Stimulated activated CD8-positive, alpha-beta memory T cell treated with anti-CD3 and anti-CD28 coated beads, Interleukin-12 subunit alpha, Interleukin-12 subunit beta, amount 100 ng/mL, for 24 hours (primary cell): Measurements from ENCODE around the gene PHKB.
"Not testable (repeated sequence)": the region's sequence is repeated elsewhere in the genome, so short reads cannot be mapped to it uniquely, and the experiment has no call there.

Experiments used
- DNase-seq: peaks from one replicate; pipeline ENCODE4 v3.0.0-alpha.2; 2020; ENCODE audit errors: extremely low read depth

The PHKB gene

DNA sequence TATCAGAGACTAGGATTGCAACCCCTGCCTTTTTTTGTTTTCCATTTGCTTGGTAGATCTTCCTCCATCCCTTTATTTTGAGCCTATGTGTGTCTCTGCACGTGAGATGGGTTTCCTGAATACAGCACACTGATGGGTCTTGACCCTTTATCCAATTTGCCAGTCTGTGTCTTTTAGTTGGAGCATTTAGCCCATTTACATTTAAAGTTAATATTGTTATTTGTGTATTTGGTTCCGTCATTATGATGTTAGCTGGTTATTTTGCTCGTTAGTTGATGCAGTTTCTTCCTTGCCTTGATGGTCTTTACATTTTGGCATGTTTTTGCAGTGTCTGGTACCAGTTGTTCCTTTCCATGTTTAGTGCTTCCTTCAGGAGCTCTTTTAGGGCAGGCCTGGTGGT is 220.4 kb downstream of the PHKB start:
- DNase-seq, result not testable (repeated sequence)

DNA sequence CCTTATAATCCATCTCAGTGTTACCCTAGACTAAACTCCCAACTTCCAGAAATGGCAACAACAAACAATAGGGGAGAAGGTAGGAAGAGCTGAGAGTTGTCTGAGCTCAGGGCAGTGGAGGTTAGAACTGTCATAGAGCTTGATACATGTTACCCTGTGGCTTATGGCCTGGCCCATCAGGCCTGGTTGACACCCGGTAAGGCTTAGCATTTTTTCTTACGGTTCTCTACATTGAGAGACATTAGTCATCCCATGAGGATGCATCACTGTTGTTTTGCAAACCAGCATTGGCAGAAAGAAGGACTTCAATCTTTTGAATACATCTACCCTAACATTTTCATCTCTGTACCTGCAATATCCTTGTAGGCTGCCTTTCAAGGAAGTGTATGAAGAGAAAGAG is 226.6 kb downstream of the PHKB start:
- DNase-seq, result no peak

DNA sequence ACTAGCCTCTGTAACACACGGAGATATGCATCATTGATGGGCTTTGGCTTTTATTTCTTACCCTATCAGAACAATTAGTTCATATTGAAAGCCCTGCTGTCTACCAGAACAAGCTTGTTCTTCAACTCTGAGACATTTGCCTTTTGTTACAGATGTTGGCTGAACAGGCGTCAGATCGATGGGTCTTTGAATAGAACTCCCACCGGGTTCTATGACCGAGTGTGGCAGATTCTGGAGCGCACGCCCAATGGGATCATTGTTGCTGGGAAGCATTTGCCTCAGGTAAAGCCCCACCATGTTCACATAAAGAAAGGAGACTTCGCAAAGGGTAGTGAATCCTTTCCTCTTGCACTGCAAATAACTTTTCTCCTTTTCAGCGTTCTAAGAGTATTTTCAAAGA is 232.1 kb downstream of the PHKB start:
- DNase-seq, result no peak

DNA sequence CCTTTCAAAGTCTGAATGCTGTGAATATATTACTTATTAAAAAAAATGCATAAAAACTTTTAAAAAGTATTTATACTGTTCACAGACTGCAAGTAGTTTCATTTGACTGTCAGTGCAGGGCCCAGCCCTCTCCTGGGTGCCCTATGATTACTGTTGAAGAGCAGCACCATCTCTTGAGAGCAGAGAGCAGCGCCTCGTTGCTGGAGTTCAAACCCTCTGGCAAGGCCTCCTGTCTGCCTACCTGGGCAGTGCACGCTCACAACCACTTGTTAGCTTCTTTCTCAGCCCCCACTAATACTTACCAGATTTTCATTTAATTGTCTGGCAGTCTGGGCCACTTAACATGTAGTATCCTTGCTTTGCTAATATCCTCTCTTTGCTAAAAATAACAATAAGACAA is 233.4 kb downstream of the PHKB start:
- DNase-seq, result no peak

DNA sequence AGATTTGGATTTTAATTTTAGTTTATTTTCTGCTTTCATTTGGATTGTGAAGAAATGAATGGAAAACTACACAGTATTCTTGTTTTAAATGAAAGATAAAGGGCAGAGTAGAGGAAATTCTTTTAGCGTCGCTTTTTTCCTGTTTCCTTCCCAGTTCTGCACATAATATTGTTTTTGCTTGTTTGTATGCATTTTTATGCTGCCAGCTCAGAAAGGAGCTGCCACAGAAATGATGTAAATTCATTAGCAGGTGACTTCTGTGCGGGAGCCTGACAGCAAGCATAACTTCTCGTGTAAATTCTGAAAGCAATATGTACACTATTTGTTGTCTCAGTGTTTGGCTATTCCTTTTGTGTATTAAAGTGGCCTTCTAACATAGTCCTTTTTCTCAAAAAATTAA is 234.6 kb downstream of the PHKB start:
- DNase-seq, result no peak

DNA sequence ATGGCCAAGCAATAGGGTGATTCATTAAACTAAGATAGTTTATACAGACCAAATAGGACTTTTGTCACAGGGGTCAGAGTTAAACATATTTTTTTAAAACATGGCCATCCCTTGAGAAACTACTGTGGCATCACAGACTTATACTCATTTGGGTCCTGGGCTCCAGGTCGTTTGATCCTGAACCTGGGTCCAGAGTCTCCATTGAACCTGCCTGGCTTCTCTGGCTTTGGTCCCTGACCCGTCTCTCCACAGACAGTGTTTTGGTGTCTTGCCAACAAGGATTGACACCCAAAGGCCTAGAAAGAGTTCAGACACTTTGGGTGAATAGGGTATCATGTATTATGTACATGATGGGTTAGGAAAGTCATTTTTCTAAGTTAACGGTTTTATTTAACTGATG is 236.7 kb downstream of the PHKB start:
- no peak for DNase-seq

DNA sequence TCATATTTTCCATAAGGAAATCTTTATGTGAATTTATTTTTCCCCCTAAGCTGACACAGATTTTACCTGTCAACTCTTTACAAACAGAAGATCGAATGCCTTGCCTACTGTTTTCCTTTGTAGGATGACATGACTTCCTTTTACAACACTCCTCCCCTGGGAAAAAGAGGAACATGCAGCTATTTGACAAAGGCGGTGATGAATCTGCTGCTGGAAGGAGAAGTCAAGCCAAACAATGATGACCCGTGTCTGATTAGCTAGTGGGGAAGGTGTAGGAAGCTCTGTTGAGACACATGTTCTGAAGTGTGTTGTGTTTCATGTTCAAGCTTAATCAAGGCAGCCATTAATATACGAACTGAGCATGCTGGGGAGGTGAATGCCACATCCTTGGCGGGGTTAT is 238.0 kb downstream of the PHKB start:
- no peak for DNase-seq

DNA sequence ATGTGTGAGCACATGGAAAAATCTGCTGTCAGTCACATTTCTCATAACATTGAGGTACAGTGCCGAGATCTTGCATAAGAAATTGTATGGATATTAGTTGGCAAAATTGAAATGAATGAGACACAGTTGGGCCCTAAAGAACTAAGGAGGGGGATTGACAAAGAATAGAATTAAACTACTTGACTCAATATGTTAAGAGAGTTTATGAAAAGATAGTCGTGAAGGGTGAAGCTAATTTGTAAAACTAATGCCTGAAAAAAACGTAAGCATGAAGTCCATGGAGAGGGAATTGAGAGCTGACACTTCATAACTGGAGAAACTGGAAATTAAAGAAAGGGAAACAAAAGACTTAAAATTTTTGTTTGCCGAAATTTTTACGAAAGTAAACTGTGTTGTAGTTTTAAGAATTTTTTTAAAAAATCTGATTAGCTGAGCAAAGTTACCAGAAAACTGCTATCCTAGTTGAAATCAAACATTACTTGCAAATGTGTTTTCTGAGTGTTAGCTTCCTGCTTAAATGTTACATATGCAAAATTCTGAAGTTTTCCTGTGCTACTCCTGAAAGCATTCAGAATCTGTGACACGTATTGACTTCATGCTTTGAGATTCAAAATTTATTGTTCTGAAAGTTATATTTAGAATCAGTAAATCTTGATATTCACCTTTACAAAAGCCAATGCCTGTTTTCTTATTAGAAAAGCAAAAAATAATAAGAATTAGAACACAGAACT is 239.9 kb downstream of the PHKB start:
- no peak for DNase-seq

DNA sequence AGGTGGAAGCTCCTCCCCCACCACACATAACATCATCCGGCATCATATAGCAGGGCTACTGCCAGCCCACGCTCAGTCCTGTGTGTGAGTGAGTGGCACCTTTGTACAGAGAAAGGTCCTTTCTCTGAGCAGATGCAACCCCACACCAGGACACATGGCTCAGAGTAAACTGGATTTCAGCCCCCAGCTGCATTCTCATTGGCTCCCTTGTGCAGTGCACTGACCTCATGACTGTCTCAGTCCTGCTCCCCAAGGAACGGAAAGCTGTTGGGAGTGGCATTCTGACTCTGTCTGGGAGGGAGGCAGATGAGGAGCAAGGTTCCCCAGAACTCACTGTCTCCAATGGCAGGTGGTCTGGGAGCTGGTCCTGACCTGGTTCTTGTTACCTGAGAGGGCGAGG is 244.1 kb downstream of the PHKB start:
- no peak for DNase-seq

DNA sequence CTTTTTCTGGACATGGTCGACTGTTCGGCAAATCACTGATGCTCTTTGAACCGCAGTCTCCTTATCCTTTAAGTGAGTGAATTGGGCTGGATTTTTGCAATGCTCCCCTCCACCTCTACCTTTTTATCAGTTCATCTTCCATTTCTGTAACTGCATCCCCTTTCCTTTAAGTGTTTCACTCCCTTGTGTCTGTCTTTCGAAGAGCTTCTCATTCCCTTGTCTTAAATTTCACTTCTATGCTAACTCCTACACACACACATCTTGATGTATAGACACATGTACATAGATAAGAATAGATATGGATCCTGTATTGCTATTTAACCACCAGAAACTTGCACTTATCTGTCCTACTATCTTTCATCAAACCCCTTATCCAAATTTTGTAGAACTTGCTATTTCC is 250.7 kb downstream of the PHKB start:
- DNase-seq, result no peak

DNA sequence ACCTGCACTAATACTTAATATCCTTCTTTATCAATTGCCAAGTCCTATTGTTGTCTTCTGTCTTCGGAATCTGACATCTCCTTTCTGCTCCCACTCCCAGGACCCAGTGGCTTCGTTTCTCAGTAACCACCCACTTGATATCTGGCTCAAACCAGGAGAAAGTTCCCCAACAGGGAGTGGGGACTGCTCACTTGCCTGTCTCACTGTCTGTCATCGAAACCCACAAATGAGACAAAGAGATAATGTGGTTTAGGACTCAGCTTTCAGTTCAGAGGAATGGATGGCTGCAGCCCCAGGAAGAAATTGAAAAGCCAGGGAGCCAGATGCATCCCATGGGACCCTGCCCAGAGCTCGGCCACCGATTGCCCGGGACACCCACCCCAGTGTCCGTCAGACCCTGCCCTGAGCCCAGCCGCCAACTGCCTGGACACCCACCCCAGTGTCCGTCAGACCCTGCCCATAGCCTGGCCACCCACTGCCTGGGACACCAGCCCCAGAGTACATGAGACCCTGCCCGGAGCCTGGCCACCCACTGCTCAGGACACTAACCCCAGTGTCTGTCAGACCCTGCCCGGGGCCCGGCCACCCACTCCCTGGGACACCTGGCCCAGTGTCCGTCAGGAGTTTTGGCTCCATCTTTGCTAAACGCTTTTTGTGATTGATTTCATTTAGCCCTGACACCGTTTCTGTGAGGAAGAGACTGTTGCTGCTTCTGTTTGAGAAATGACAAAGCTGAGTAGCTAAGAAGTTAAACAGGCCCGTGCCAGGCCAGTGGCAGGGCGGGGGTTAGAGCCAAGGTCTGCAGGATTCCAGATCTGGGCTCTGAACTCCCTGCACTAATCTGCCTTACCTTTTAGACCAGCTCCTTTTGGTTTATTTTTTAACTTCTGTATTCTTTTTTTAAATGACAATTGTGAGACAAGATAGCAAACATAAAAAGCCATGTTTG is 251.4 kb downstream of the PHKB start:
- DNase-seq, result no peak

DNA sequence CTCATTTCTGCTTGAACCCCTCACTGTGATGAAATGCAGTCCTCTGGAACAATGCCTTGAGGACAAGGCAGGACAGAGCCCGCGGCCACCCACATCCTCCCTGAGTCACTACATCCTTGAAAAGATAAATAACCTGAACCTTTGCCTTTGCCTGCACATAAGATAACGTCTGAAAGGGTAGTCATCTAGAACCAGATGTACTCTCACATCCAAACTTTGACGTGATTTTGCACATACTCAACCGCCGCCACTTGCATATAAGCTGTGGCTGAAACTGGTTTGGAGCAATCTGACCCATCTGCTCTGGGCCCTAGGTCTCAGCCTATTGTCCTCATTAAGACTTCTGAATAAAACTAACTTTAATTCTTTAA is 252.1 kb downstream of the PHKB start:
- no peak for DNase-seq

DNA sequence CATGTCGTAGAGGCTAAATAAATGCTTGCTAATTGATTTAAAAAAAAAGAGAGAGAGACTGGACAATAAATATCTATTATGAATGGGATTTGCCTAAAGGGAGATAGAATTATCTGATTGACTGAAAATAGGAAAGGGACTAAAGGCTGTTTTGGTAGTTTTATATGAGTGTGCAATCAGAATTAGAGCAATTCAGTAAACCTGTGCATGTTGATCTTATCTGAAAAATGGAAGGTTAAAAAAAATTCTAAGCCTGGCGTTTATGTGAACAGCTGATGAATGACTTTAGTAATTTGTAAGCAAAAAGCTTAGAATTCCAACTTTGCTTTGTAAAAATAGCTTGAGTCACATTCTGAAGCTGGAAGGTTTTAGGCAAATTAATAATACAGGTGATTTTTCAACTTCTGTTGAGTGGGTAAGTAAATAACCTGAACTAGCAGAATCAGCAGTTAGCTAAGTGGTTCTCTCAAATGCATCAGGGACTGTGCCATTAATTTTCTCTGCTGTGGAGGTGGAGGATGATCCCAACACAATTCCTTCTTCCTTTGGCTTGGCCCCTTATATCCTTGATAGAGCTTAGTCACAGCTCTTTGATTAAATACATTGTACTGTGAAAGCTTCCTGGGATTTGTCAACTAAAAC is 254.4 kb downstream of the PHKB start:
- DNase-seq, result no peak

DNA sequence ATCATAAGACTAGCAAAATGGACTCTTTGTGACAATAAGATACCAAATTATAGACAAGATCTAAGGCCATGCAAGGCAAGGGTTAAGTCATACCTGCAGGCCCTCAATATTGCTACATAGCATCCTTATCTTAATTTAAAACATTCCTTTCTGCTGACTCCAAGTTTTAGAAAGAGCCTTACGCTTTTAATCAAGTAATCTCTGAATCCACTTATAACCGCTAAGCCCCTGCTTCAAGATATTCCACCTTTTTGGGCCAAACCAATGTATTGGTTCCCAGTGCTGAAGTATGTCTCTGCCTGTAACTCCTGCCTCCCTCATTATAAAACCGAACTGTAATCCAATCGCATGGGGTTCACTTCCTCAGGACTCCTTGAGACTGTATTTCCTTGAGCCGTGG is 255.4 kb downstream of the PHKB start:
- no peak for DNase-seq

DNA sequence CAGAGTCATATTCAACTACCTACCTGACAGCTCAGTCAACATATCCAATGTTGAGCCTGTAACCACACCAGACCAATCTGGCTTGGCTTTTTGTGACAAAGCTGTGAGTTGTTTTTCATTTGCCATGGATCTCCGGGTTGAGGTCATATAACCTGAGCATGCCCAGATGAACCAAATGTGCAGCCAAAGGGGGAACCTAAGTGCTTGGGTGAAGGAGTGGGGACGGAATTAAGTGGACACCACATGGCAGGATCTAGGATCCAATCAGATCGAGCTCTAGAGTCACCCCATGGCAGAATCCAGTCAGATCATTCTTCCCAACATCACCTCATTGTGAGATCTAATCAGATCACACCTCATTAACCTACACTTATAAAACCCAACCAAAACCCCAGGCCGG is 258.6 kb downstream of the PHKB start:
- DNase-seq, result no peak

DNA sequence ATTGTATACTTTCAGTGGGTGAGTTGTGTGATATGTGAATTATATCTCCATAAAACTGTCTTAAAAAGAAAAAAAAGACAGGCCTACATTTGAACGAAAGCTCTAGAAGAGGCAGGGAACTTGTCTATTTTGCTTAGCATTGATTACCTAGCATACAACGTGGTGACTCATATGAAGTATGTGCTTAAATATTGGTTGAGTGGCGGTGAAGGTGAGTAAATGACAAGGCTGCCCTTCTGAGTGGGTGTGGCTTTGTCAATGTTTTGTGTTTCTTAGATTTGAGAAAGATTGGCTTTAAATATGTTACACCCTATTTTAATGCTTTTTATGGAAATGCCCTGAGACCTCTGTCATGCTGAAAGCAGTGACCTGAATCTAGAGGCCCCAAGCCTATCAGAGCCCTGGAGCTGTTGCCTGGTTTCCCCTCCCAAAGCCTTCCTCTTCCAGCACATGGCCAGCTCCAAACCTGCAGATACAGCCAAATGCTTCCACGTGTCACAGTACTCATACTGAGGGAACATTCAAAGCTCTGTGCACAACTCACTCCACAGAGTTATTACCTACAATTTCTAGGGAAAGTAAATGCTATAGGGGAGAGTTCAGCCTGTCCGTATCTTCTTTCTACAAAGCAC is 260.0 kb downstream of the PHKB start:
- DNase-seq, result no peak

DNA sequence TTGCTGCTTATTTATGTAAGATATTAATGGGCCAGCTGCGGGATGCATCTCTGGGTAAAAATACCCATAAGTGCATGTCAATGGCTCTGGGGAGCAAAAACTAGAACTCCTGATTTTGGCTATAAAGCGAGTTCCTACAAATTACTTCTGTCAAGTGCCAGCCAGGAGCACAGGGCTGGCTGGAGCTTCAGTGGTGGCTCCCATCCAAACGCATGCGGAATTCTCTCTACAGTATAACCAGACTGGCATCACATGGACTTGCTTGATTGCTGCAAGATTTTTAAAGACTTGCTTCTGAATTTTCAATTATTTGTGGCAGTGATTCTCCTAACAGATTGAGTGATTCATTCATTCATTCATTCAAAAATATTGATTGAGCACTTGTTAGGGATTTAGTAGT is 260.9 kb downstream of the PHKB start:
- DNase-seq, result no peak

DNA sequence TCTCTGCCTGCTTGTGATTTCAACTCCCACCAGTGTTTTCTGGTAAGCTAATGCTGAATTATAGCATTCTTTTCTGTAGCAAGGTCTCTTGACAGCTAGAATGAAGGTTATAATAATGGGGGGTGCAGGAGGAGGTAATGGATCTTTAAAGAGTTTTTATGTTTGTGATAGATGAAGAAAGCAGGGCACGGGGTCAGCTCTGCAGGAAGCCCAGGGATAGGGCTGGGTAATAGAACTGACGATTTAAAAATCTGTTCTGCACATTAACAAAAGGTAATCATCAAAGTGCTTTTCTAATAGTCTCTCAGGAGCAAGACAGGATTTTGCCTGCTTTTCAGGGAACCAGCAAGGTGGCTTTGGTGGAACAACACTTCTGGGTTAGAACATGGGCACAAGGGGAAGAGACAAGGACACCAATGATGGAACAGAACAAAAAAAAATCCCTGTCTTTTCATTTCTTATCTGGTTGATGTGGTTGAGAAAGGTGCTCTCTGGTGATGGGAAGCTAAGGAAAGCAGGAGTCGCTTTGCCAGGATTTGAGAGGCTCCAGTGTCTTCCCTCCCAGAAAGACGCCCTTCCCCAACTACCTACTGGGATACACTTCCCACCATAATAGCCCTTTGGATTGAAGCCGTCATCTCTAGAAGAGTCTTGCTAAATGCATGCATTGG is 263.1 kb downstream of the PHKB start:
- no peak for DNase-seq

DNA sequence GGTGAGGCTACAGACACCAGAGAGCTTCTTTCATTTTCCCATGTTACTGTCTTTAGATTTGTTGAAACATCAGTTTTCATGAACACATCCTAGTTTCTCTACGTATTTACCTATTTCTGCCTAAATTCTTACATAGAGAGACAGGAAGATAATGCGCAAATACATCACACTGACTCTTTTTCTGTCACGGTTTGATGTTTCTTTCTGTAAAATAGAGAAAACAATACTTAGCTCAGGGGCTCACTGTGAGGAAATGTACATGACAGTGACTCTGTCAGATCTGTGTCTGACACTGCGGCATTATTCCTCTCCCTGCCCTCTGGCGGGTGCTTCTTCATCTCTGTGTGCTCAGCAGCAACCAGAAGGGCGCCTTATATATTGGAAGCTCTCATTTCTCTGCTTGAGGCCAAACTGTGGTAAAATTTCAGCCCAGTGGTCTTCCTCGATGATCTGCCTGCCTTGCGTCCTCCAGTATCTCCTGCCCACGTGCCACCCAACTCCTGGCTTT is 264.1 kb downstream of the PHKB start:
- no peak for DNase-seq

DNA sequence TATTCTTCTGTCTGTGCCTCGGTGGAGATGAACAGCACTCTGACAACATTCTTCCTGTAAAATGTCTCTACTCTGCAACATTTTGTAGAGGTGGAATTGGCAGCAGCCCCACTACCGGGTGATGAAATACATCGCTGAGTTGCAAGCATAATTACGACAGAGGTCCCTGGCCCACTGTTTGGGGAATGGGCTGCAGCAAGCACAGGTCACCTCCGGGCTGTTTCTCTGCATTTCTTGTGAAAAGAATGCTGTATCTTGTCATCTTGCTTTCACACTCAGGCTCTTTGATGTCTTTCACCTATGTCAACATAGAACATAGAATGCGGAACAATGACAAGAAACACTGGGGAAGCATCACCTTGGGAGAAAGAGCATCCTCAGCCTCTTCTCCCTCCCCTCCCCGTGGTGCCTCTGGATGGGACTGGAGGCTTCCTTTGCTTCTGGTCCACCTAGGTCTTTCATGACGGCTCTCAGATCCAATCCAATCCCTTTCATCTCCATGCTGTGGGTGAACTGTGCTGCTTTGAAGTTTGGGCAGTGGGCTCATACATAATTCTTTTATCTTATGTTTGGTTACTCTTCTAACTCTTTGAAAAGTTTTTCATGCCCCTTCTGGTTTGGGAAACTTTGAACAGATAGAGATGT is 265.0 kb downstream of the PHKB start:
- no peak for DNase-seq

DNA sequence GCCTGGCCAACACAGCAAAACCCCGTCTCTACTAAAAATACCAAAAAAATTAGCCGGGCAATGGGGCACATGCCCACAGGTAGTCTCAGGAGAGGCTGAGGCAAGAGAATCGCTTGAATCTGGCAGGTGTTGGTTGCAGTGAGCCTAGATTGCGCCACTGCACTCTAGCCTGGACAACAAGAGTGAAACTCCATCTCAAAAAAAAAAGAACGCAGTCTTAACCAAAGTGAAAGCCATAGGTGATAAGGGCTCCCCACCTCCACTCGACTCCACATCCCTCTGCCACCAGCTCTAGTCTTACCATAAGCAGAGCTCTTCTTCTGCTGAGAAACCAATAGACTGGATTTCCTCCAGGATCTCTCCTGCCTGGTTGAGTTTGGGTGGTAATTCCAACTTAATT is 266.0 kb downstream of the PHKB start:
- no peak for DNase-seq
